GM13976 (cell line): ENCODE measurements around the gene ZNF354B.
A peak's percentile ranks its signal among the peaks of the same experiment; 100 is the strongest.
"Not testable (repeated sequence)": the region's sequence is repeated elsewhere in the genome, so short reads cannot be mapped to it uniquely, and the experiment has no call there.

Experiments
- DNase-seq: peaks from one replicate; pipeline ENCODE4 v3.0.0; 2012; ENCODE audit warnings: low spot score
- CTCF ChIP-seq: IDR thresholded peaks from 2 replicates; pipeline ENCODE4 v1.5.1; 2012; ENCODE audit warnings: borderline replicate concordance, mild to moderate bottlenecking; ENCODE audit not compliant: insufficient read depth; ENCODE audit errors: extremely low read depth, missing control alignments, control extremely low read depth
- in situ Hi-C: fragments of 300-500 bp; cut with MboI; formaldehyde crosslinking; loops from one replicate; pipeline ENCODE4 v1.12.0; 2022; ENCODE audit warnings: low sequenced_read_pairs, mixed read lengths, inconsistent platforms; ENCODE audit not compliant: unreplicated experiment

Gene ZNF354B

GRCh38 chr5:178872302-178872701 is 12.5 kb downstream of the ZNF354B start:
- no peak for DNase-seq
- no peak for TF ChIP-seq CTCF
- in situ Hi-C loops = no loop called here

- in situ Hi-C loops, DNase-seq: not testable (repeated sequence)
Observed at GRCh38 chr5:178883115-178883694, 23.5 kb downstream of the ZNF354B start.

- no peak for DNase-seq
- no peak for TF ChIP-seq CTCF
- in situ Hi-C loops = no loop called here
Observed at GRCh38 chr5:178883815-178884430, 24.2 kb downstream of the ZNF354B start.

GRCh38 chr5:178895615-178896571 is 36.1 kb downstream of the ZNF354B start, which contains the start of gene ZFP2:
TSS of gene ZFP2 (plus strand) at chr5:178895913. CDS start at chr5:178931314, 35,401 bp downstream.
- DNase-seq = peak; percentile 36
- TF ChIP-seq CTCF = no peak
- in situ Hi-C loops = no loop called here

GRCh38 chr5:178899289-178899688 is 39.5 kb downstream of the ZNF354B start:
- TF ChIP-seq CTCF = no peak
- in situ Hi-C loops = no loop called here
- DNase-seq = no peak

- no peak for DNase-seq
- TF ChIP-seq CTCF = no peak
- in situ Hi-C loops = no loop called here
Observed at GRCh38 chr5:178902849-178903248, 43.1 kb downstream of the ZNF354B start.
